Brain microvascular endothelial cell (primary cell): ENCODE measurements around the gene ERC2.

Experiments
- DNase-seq: peaks from one replicate; pipeline ENCODE4 v3.0.0-alpha.2; 2020
- H3K27ac ChIP-seq: fragments of 250-450 bp; sonication (Bioruptor Pico); 2 replicates; pipeline ENCODE4 v1.5.1; 2020; ENCODE audit warnings: mild to moderate bottlenecking, moderate library complexity
- H3K27me3 ChIP-seq: fragments of 250-450 bp; sonication (Bioruptor Pico); replicated peaks from 2 replicates; pipeline ENCODE4 v1.5.1; 2020; ENCODE audit warnings: mild to moderate bottlenecking
- H3K36me3 ChIP-seq: fragments of 250-450 bp; sonication (Bioruptor Pico); replicated peaks from 2 replicates; pipeline ENCODE4 v1.5.1; 2020; ENCODE audit warnings: mild to moderate bottlenecking
- H3K4me3 ChIP-seq: 2 replicates; pipeline ENCODE4 v1.5.1; 2011; ENCODE audit warnings: low read depth, mild to moderate bottlenecking, control low read depth, low read length, moderate library complexity
- in situ Hi-C: cut with HindIII; loops from 2 replicates; pipeline ENCODE4 v1.10.0; 2017; ENCODE audit warnings: low sequenced_read_pairs, low pct_ligation_motif_present
- TF ChIP-seq, protein P1 (sequence below): IDR thresholded peaks from 2 replicates; pipeline ENCODE4 v1.5.1; 2011; ENCODE audit warnings: low read depth, mild to moderate bottlenecking, moderate library complexity, low read length, control low read depth, inconsistent platforms; ENCODE audit errors: missing control alignments

ERC2 gene

DNA sequence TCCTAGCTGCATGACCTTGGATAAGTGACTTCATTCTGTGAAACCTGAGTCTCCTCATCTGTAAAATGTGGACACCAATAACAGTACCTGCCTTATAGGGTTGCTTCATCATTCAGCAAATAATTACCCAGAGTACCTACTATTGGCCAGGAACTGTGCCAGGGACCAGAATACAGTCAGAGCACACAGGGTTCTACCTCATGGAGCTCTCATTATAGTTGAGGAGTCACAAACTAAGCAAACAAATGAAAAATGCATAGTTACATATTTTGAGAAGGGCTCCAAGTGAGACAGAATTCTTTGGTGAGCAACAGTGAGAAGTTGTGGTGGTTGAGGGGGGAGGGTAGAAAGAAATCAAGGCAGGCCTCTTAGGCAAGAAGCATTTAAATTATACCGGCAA is 672.5 kb downstream of the ERC2 start:
- H3K36me3 ChIP-seq: no peaks in the 10 kb centered on the region
- in situ Hi-C loops: no loop called here
- no peak overlapping the region for H3K27ac ChIP-seq
- TF ChIP-seq, protein P1, sequence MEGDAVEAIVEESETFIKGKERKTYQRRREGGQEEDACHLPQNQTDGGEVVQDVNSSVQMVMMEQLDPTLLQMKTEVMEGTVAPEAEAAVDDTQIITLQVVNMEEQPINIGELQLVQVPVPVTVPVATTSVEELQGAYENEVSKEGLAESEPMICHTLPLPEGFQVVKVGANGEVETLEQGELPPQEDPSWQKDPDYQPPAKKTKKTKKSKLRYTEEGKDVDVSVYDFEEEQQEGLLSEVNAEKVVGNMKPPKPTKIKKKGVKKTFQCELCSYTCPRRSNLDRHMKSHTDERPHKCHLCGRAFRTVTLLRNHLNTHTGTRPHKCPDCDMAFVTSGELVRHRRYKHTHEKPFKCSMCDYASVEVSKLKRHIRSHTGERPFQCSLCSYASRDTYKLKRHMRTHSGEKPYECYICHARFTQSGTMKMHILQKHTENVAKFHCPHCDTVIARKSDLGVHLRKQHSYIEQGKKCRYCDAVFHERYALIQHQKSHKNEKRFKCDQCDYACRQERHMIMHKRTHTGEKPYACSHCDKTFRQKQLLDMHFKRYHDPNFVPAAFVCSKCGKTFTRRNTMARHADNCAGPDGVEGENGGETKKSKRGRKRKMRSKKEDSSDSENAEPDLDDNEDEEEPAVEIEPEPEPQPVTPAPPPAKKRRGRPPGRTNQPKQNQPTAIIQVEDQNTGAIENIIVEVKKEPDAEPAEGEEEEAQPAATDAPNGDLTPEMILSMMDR: no peak
- DNase-seq: peak; percentile 20
- no peaks in the 10 kb centered on the region for H3K27me3 ChIP-seq
- H3K4me3 ChIP-seq: no peak overlapping the region

DNA sequence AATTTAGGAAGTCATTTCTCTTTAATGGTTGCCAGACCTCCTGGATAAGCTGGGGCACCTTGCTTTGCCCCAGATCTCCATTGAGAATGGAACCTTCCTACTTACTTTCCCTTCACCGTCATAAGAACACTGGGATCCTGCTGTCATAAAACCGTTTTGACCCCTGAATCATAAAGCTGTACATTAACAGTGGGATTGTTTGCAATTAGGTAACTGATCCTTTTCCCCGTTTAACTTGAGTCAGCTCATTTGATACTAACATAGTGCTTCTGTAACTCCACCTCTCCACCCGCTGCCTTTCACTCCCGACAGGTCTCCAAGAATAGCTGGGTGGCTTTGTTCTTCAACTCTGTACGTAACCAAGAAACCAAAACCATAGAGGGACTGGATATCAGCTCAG is 673.0 kb downstream of the ERC2 start:
- H3K4me3 ChIP-seq: no peak overlapping the region
- TF ChIP-seq, protein P1: no peak
- in situ Hi-C loops: no loop called here
- no peak overlapping the region for H3K27ac ChIP-seq
- no peaks in the 10 kb centered on the region for H3K36me3 ChIP-seq
- DNase-seq: no peak
- H3K27me3 ChIP-seq: no peaks in the 10 kb centered on the region

DNA sequence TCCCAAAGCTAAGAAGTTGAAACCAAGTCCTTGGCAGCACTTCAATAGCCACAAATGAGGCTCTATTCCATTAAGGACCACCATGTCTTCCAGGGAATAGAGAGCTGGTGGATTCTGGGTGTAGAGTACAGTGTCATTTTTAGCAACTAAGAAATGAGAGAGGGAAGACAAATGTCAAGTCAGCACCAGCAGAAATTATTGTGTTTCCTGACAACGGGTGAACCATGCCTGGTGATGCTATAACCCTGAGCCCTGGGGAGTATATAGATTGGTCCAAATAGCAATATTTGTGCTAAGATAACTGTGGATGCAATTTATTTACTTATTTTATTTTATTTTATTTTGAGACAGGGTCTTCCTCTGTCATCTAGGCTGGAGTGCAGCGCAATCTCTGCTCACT is 675.5 kb downstream of the ERC2 start:
- in situ Hi-C loops: no loop called here
- TF ChIP-seq, protein P1: no peak
- Histone ChIP-seq H3K27ac (no peak overlapping the region), H3K4me3 (no peak overlapping the region), H3K27me3 (no peaks in the 10 kb centered on the region), H3K36me3 (no peaks in the 10 kb centered on the region)
- DNase-seq: no peak

DNA sequence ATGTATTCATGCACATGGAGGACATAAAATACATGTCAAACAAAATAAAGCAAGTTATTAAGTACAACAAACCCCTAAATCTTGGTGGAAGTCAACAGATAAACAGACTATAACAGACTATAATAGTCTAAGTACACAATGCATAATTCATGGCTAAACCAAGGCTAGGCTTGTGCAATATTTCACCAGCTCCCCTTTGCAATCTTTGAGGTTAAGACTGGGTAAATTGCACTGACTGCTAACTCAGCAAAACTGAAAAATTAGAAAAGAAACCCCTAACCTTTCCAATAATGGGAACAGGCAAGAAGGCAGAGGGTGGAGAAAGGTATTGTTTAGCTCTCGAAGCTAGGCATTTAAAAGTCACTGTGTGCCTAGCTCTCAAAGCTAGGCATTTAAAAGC is 676.3 kb downstream of the ERC2 start:
- H3K27ac ChIP-seq: no peak overlapping the region
- in situ Hi-C loops: no loop called here
- no peak for DNase-seq
- TF ChIP-seq, protein P1: no peak
- H3K27me3 ChIP-seq: no peaks in the 10 kb centered on the region
- no peaks in the 10 kb centered on the region for H3K36me3 ChIP-seq
- no peak overlapping the region for H3K4me3 ChIP-seq

DNA sequence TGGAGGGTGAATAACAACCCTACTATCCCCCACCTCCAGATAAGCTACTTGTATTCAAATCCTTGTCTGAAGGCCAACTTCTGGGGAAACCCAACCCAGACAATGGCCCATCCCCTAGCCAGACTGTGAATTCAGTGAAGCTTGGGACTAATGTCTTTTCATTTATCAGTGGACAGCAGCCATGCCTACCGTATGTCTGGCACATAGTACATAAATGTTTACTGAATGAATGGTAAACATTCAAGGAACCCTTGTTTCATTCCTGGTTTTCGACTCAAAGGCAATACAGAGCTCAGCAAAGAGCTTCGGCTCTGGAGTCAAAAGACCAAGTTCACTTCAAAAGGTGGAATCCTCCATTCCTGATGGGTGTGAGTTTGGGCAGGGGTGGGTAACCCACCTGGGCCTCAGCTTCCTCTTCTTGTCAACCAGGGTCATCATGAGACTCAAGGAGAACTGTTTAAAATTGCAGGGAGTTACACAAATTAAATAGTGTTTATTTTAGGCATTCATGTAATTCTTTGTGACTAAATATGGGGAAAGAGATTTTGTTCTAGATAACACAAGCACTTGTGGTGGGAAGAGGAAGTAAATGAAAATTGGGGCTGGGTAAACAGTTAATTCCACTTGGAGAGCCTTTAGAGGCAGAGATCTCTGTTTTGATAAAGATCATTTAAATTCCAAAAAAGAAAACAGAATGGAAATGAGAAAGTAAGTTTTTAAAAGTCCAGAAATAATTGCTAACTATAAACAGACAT is 677.5 kb downstream of the ERC2 start:
- H3K27me3 ChIP-seq: no peaks in the 10 kb centered on the region
- no peak overlapping the region for H3K4me3 ChIP-seq
- TF ChIP-seq, protein P1: no peak
- in situ Hi-C loops: no loop called here
- DNase-seq: no peak
- H3K36me3 ChIP-seq: no peaks in the 10 kb centered on the region
- no peak overlapping the region for H3K27ac ChIP-seq

DNA sequence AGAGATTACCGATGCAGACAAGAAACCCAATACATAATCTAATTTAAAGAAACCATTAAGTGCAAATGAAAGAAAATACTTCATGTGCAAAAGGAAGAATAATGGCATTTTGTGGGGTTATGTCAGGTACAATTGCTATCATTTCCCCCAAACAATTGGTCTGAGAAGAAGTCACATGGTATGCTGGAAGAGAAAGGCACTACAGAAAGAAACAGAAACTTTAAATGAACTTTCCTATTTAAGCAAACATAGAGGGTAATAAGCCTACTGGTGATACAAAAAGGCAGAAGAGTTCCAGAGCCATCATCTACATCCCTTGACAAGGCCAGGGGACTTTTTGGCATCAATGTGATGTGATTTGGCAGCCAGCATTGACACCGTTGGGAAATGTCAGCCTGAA is 678.8 kb downstream of the ERC2 start:
- H3K4me3 ChIP-seq: no peak overlapping the region
- no peaks in the 10 kb centered on the region for H3K27me3 ChIP-seq
- no peak overlapping the region for H3K27ac ChIP-seq
- in situ Hi-C loops: no loop called here
- H3K36me3 ChIP-seq: no peaks in the 10 kb centered on the region
- TF ChIP-seq, protein P1: no peak
- no peak for DNase-seq
